Gastroesophageal sphincter (tissue), 4 donors: ENCODE measurements around the gene GOLGA7B. TPM values are rescaled to one million over a fixed set of nuclear protein-coding genes. Genes with fewer than 3 reads are reported as not detected.

Source experiments
- ATAC-seq: fragments of 150-250 bp; one replicate; pipeline ENCODE4 v1.9.1; 2016; ENCODE audit warnings: mild to moderate bottlenecking, moderate library complexity
- H3K27ac ChIP-seq, 4 donors: fragments of 200-600 bp; sonication (generic) in 3 of 4; 1 replicate in 3 of 4; 2 replicates in 1 of 4; pipeline ENCODE4 v1.5.1; 2016 to 2019
- H3K27me3 ChIP-seq: fragments of 200-600 bp; sonication (generic); one replicate; pipeline ENCODE4 v1.5.1; 2019
- H3K36me3 ChIP-seq, 2 donors: fragments of 200-600 bp; sonication (generic); one replicate each; pipeline ENCODE4 v1.5.1; 2019; ENCODE audit warnings: control low read depth in 1 of 2
- H3K4me1 ChIP-seq, 3 donors: fragments of 200-600 bp; sonication (generic); 1 replicate in 2 of 3; 2 replicates in 1 of 3; pipeline ENCODE4 v1.5.1; 2016 to 2019; ENCODE audit warnings: control low read depth in 2 of 3
- H3K4me3 ChIP-seq, 2 donors: fragments of 200-600 bp; sonication (generic); one replicate each; pipeline ENCODE4 v1.5.1; 2019; ENCODE audit warnings: mild to moderate bottlenecking in 1 of 2, moderate library complexity in 1 of 2
- H3K9me3 ChIP-seq, 3 donors: fragments of 200-600 bp; sonication (generic); one replicate each; pipeline ENCODE4 v1.5.1; 2017 to 2019; ENCODE audit warnings: control low read depth in 2 of 3
- CTCF ChIP-seq, 4 experiments: fragments of 200-600 bp in 2 of 4; fragments of 450-650 bp in 2 of 4; sonication (generic) in 1 of 4; IDR thresholded peaks; one replicate each; pipeline ENCODE4 v1.5.1; 2017 to 2019; ENCODE audit warnings: antibody characterized with exemption in 4 of 4, mild to moderate bottlenecking in 2 of 4, moderate library complexity in 2 of 4
- EP300 ChIP-seq: sonication (generic); formaldehyde crosslinking; IDR thresholded peaks from one replicate; pipeline ENCODE4 v1.6.1; 2017; ENCODE audit warnings: antibody characterized with exemption, mild to moderate bottlenecking
- POLR2A ChIP-seq, 2 donors: fragments of 450-650 bp; IDR thresholded peaks; one replicate each; pipeline ENCODE4 v1.6.1; 2017; ENCODE audit warnings: antibody characterized with exemption in 2 of 2, mild to moderate bottlenecking in 2 of 2, moderate library complexity in 1 of 2
- POLR2AphosphoS5 ChIP-seq: sonication (generic); formaldehyde crosslinking; IDR thresholded peaks from one replicate; pipeline ENCODE4 v1.6.1; 2017; ENCODE audit warnings: antibody characterized with exemption
- WGBS, 2 donors: methylation state at CpG; one replicate each; pipeline ENCODE4 v1.1.5; 2018; ENCODE audit warnings: low coverage in 1 of 2; 5-methylcytosine and 5-hydroxymethylcytosine counted together
- total RNA-seq, 4 donors: library from RNA; depleted of rRNA; stranded (reverse); fragments of >200 nt; gene quantifications; one replicate each; pipeline ENCODE4 v1.1.0, GENCODE V29; 2016

Gene GOLGA7B
- total RNA-seq, 4 donors from 2014 or later = 0.08 to 0.40 (median 0.23) TPM

GRCh38 chr10:97904576-97904975, 54.9 kb downstream of the GOLGA7B start:
- no peak for ATAC-seq
- Histone ChIP-seq H3K36me3 (no peaks in the 10 kb centered on the region), H3K9me3 (no peaks in the 10 kb centered on the region), H3K4me1 (no peaks in the 10 kb centered on the region), H3K4me3 (no peak overlapping the region), H3K27me3 (peaks cover 47% of the 10 kb centered on the region), H3K27ac (no peak overlapping the region)
- no CpG with 5 or more reads among the region's 11 CpGs for WGBS, 2 donors
- no peak for TF ChIP-seq EP300
- no peak for TF ChIP-seq POLR2A (IDR thresholded peaks at IDR 0.05)
- no peak for TF ChIP-seq CTCF (IDR thresholded peaks at IDR 0.05)
- TF ChIP-seq POLR2AphosphoS5 = no peak

GRCh38 chr10:97905276-97905675, 55.6 kb downstream of the GOLGA7B start:
- no peaks in the 10 kb centered on the region for H3K4me1 ChIP-seq
- H3K27ac ChIP-seq = no peak overlapping the region
- H3K9me3 ChIP-seq = no peaks in the 10 kb centered on the region
- H3K4me3 ChIP-seq = no peak overlapping the region
- TF ChIP-seq CTCF (IDR thresholded peaks at IDR 0.05) (no peak), POLR2AphosphoS5 (no peak), POLR2A (IDR thresholded peaks at IDR 0.05) (no peak), EP300 (no peak)
- ATAC-seq = no peak
- 80 to 91% methylated on average over 1 to 6 of the region's 8 CpGs for WGBS, 2 donors
- H3K36me3 ChIP-seq = no peaks in the 10 kb centered on the region
- H3K27me3 ChIP-seq = peaks cover 40% of the 10 kb centered on the region

- TF ChIP-seq EP300 (no peak), POLR2A (IDR thresholded peaks at IDR 0.05) (no peak), CTCF (IDR thresholded peaks at IDR 0.05) (no peak), POLR2AphosphoS5 (no peak)
- H3K4me3 ChIP-seq = no peak overlapping the region
- no peaks in the 10 kb centered on the region for H3K36me3 ChIP-seq
- H3K9me3 ChIP-seq = no peaks in the 10 kb centered on the region
- peaks cover 38% of the 10 kb centered on the region for H3K27me3 ChIP-seq
- no peaks in the 10 kb centered on the region for H3K4me1 ChIP-seq
- H3K27ac ChIP-seq = no peak overlapping the region
- ATAC-seq = no peak
- WGBS, 2 donors = 76 to 87% methylated on average over 2 to 5 of the region's 6 CpGs
Observed at GRCh38 chr10:97907211-97907610, 57.6 kb downstream of the GOLGA7B start.

- no peaks in the 10 kb centered on the region for H3K36me3 ChIP-seq
- no peaks in the 10 kb centered on the region for H3K9me3 ChIP-seq
- TF ChIP-seq CTCF (IDR thresholded peaks at IDR 0.05) = no peak
- TF ChIP-seq POLR2A (IDR thresholded peaks at IDR 0.05) = no peak
- no peak for TF ChIP-seq EP300
- no peak for TF ChIP-seq POLR2AphosphoS5
- 57% methylated on average over 1 of the region's 12 CpGs; no CpG with 5 or more reads in 1 of the 2 donors for WGBS, 2 donors
- no peaks in the 10 kb centered on the region for H3K4me1 ChIP-seq
- peaks cover 38% of the 10 kb centered on the region for H3K27me3 ChIP-seq
- no peak overlapping the region for H3K4me3 ChIP-seq
- no peak overlapping the region for H3K27ac ChIP-seq
- no peak for ATAC-seq
Observed at GRCh38 chr10:97907830-97908229, 58.2 kb downstream of the GOLGA7B start.

GRCh38 chr10:97910661-97911060, 61.0 kb downstream of the GOLGA7B start:
- H3K27ac ChIP-seq = no peak overlapping the region
- TF ChIP-seq POLR2AphosphoS5 (no peak), POLR2A (IDR thresholded peaks at IDR 0.05) (no peak), CTCF (IDR thresholded peaks at IDR 0.05) (no peak), EP300 (no peak)
- no peaks in the 10 kb centered on the region for H3K36me3 ChIP-seq
- no peak overlapping the region for H3K4me3 ChIP-seq
- peaks cover 0 to 13% (median 0%) of the 10 kb centered on the region in 3 donors for H3K4me1 ChIP-seq
- peaks cover 39% of the 10 kb centered on the region for H3K27me3 ChIP-seq
- 80% methylated on average over 1 of the region's 4 CpGs for WGBS, 2 donors
- H3K9me3 ChIP-seq = no peaks in the 10 kb centered on the region
- no peak for ATAC-seq
